Measurements from ENCODE around the gene ZNF670.

Gene ZNF670

DNA sequence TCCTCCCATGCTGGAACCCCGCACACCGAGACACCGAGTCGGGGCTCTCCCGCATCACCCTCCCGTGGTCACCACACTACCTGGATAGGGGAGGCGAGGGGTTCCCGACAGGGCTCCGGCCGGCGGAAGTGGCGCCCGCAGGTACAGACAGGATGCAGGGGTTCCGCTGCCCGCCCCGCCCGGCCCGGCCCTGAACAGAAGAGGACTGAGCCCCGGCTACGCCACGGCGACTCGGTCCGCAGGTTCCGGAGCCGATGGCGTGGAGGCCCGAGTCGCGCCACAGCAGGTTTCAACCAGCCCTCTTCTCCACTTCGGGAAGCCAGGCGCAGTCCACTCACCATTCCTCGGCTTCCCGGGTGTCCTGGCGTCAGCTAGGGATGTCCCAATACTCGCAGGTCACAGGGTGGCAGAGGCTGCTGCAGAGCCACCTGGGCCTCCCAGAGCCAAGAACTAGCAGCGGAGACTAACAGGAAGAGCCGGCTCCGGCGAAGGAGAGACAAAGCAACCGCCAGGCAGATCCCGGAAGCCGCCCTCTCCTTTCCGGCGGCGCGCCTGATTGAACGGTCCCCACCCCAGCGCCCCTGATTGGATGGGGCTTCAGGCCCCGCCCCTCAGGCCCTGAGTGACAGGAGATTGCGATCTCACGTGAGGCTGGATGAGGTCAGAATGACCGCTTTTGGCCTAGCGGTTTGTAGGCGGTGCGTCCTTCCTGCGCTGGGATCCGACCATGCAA is 25.4 kb upstream of the ZNF670 start, which contains the start of gene ZNF669:
TSS of gene ZNF669 (minus strand) at position 498 of the 733 bp plus-strand sequence. CDS start at position 341, 157 bp downstream.
- peak; percentile 94 for DNase-seq

DNA sequence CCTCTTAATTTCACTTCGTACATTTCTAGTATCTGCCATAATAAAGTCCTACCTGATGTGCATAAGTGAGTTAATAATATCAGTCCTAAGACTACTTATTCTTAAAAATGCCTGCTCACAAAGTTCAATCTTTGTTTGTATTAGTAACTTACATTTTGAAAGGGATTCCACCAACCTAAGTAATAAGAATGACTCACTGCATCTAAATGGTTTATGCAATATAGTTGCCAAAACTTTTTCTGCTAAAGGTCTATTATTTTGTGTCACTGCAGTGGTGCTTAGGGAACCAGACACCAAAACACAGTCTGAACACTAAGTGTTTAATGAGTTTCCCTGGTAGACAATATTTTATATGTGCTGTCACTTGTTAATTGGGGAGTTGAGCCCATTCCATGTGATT is 23.8 kb upstream of the ZNF670 start:
- no peak for DNase-seq

DNA sequence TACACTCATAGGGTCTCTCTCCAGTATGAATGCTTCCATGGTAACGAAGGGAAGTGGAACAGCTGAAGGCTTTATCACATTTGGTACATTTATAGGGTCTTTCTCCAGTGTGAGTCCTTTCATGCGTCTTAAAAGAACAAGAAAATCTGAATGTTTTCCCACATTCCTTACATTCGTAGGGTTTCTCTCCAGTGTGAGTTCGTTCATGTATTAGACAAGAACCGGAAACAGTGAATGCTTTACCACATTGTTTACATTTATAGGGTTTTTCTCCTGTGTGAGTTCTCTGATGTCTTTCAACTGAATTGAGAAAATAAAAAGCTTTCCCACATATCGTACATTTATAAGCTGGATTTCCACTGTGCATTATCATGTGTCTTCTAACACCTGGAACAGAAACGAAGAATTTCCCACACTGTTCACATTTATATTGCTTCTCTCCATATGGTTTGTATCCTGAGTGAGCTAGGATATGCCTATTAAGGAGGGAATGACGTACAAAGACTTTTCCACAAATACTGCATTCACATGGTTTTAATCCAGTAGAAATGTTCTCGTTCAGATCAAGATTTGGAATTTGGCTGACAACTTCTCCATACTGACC is 22.2 kb upstream of the ZNF670 start:
- no peak for DNase-seq

DNA sequence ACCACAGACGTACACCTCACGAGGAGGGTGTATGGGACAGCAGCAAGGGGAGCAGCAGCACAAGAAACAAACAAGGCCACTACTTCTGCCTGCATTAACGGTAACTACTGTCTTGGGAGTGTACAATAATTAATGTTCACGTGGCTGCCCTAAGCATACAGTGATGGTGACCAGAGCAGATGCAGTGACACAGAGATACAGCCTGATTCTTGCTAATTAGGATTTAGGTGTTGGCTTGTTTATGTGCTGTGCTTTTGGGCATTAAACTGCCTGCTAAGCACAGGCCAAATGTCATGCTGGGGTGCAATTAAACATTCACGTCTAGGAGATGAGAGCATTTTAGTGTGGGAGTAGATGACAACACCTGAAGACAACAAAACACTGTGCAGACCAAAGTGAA is 18.3 kb upstream of the ZNF670 start:
- DNase-seq, result no peak

DNA sequence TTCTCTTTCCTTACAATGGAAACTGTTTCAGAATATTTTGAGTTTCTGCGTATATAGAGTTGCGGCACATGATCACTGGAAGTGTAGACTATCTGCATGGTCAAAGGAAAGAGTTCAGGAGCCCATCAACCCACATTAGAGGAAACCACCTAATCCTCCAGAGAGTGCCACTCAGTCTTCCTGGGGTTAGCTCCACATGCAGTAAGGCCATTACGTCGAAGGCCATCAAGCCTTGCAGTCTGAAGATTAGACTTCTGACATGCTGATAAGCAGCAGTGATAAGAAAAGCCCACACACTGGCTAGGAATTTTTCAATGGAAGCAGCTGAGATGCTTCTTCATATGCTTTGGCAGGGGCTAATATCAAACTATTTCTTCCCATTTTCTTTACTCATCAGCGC is 17.9 kb upstream of the ZNF670 start:
- DNase-seq, result no peak

DNA sequence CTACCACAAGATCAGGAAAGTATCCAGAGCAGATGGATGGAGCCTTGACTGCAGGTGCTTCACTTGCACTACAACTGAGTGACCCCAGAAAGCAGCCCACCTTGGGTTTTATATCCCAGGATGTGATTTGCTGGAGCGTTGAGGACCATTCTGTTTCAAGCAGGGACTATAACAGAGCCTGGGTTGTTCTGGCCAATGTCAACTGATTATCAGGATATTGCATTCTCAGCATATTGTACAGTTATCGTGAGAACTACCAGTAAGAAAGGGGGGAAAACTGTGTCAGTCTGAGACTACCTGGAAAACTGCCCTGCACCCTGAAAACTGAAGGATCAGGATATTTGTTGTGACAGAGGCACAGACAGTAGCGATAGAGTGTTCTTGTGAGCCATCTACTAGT is 17.5 kb upstream of the ZNF670 start:
- DNase-seq, result no peak

DNA sequence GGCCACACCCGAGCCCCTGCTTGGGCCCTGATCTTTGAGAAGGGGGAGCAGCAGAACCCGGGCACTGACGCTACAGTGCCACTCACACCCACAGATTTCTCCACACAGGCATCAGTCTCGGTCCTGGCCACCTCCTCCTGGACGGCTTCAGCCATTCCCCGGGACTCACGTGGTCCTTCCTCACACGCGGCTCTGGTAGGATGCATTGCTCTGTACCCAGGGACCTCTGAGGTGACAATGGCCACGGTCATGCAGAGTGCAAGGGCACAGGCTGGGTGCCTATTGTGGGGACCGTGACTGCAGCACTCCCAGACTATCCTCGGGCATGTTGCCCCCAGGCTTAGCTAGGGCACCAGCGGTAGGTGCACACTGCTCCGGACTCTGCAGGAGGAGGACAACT is 11.8 kb upstream of the ZNF670 start:
- DNase-seq, result no peak

DNA sequence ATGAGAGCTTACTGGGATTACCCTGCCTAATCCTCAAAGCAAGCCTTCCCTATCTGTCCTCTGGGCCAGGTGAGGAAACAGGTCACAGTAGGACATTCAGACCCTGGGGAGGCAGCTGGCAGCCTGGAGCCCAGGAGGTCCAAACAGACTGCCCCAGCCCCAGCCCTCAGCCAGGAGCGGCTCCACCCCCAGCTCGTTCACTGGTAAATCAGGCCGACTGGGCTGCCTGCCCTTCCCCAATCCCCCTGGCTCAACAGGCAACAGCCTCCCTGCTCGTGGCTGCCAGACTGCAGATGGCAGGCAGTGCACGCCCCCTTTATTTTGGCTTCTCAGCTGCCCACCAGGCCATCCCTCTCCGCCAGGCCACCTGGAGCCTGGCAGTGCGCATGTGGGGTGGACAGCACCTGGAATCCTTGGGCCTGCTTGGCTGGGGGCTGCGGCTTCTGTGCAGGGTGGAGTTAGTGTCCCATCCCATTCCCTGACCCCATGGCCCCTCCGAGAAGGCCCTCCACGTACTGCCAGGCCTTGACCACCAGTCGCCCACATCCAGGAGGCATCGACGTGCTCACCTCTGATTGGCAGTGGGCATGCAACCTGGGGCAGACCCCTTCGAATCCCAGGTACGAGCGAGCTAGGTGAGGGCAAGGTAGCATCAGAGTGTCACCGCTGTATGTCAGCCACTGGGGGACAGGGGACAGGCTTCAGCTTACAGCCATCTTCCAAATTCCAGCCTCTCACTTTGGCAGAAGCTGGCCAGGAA is 11.2 kb upstream of the ZNF670 start:
- DNase-seq, result no peak

DNA sequence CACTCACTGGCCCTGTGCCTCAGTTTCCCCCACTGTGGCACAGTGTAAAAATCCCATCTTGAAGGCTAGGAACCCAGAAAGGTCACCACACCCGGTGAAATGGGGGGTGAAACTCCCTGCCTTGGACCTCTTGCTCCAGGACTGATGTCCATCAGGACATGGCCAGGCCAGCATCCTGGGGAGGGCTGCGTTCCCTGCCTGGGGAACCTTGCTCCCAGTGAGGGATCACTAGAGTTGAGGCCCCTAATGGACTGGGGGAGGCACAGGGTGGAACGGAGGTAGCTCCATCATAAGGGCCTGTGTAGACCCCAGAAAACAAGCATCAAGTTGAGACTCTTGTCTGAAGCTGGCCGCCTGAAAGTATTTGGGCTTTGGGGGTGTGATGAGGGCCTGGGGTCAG is 10.4 kb upstream of the ZNF670 start:
- no peak for DNase-seq

DNA sequence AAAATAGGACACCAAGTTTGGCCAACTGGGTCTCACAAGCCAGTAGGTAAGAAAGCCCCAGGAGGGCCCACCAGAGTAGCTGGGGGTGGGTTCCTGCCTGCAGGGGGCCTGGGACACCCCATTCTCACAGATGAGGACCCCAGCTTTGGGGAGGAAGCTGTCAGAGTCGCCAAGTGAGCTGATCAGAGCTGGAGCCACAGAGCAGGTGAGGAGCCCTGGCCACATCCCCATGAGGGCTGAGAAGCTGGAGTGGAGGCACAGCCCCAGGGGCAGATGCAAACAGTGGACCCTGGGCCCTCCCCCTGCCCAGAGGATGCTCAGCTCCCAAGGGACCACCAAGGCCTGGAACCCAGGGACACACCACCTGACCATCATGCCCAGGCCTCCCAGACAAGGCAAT is 8.6 kb upstream of the ZNF670 start:
- no peak for DNase-seq

DNA sequence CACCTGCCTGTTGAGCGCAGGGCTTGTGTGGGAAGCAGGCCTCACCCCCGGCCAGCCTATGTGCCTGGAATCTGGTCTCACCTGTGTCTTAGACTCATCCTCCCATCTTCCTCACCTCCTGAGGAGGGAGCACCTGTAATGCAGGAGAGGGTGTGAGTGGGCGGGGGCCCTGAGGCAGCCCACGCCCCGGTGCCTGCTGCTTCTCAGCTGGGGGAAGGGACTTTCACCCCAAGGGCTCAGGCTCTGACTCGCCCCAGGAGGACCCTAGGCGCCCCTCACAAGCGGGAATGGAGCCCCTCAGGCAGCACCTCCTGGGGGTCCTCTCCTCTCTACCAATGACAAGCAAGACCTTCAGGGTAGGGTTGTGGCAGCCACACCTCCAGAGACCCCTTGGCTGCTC is 6.7 kb upstream of the ZNF670 start:
- no peak for DNase-seq

DNA sequence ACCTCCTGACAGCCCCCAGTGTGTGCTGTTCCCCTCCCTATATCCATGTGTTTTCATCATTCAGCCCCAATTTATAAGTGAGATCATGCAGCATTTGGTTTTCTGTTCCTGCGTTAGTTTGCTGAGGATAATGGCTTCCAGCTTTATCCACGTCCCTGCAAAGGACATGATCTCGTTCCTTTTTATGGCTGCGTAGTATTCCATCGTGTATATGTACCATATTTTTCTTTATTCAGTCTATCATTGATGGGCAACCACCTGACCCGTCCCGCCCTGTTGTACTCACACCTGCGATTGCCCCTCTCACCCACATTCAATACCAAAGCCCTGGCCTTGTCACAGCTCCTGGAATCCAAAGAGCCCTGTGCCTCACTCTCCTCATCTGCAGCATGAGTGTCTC is 6.2 kb upstream of the ZNF670 start:
- DNase-seq, result no peak

DNA sequence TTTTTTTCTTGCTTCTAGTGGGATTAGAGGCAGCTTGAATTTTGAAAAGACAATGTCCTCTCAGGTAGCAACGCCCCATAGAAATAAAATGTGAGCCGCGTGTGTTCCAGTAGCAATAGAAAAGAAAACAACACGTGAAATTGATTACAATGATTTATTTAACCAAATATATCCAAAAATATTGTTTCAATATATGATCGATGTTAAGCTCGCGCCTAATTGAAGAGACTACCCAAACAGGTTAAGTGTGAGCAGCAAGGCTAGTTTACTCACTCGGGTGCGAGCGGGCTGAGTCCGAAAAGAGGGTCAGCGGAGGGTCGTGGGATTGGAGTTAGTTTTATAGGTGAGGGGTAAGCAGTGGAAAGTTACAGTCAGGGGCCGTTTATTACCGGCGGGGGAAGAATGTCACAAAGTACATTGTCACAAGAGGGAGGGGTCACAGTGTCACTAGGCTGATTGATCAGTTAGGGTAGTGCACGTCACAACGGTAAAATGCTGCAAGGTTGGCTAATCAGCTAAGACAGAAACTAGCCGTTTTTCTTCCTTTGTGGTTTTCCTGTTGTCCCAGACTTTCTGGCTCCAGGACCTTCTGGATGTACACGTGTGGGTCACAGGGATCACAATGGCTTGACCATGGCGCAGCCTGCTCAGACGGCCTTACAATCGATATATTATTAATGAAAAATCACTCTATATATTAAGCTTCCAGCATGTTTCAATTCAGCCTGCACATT is 697 bp upstream of the ZNF670 start:
- DNase-seq, result no peak

DNA sequence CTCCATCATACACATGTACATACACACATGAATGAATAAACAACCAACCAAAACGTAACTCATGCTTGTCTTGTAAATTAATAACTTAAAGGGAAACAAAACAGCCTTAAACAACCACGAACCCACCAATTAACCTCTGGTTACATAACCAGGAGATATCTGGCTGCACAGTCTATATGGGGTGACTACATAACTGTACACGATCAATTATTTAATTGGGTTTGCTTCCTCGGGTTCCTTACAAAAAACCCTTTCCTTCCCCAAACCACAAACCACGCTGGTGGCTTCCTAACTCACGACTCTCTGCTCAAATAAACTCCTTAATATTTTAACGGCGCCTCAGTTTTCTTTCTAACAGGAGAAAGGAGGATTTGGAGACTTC is 744 bp downstream of the ZNF670 start:
- no peak for DNase-seq

DNA sequence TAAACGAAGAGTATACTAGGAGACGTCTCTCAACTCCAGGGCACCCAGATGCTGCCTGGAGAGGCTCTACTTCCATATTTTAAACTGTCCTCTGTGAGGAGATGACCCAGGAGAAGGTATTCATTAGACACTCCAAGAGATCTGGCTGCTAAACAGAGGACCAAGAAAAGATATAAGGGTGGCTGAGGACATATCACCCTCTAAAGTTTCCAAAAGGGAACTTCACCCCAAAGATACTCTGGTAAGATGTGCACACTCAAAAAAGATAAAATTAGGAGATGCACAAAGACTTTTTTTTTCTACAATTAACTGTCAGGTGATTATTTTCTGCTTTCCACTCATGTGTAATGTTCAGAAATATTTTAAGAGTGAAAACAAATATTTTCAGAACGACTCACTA is 1.4 kb downstream of the ZNF670 start:
- no peak for DNase-seq

DNA sequence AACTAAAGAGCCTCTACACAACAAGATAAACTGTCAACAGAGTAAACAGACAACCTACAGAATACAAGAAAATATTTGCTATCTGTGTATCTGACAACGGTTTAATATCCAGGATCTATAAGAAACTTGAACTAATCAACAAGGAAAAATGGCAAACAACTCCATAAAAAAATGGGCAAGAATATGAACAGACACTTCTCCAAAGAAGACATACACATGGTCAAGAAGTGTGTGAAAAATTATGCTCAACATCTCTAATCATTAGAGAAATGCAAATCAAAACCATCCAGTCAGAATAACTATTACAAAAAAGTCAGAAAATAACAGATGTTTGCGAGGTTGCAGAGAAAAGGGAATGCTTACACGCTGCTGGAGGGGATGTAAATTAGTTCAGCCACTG is 8.0 kb downstream of the ZNF670 start:
- no peak for DNase-seq

DNA sequence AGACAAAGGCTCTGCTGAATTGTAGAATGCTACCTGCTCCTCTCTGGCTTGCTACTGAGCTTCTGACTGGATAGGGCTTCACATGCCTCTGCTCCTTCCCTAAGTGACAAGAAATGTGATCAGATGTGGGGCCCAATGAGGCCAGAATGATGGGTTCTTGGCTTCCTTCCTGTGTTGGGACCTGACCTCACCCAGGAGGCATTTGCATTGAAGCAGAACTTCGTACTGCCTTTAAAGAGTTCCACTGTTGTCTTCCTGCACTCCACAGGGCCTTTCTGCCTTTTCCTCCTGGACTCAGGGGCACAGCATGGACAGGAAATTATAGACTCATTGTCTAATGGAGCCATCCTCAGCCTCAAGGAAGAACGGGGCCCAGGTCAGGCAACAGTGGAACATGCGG is 14.3 kb downstream of the ZNF670 start:
- DNase-seq, result no peak

DNA sequence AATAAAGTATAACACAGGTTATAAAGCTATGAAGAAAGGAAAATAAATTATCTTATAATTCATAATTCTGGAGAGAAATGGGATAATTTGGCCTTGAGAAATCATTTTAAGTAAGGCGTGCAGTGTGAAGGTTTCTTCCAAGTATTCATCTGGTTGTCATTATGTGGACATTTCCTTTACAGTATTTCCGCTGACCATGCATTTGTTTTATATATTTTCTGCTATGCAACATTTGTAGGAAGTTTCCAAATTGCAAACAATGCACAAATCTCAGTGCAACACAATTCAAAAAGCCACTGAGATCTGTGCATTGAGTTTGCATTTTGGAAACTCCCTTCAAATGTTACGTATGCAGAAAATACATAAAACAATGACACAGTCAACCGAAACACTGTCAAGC is 17.8 kb downstream of the ZNF670 start:
- DNase-seq, result no peak

DNA sequence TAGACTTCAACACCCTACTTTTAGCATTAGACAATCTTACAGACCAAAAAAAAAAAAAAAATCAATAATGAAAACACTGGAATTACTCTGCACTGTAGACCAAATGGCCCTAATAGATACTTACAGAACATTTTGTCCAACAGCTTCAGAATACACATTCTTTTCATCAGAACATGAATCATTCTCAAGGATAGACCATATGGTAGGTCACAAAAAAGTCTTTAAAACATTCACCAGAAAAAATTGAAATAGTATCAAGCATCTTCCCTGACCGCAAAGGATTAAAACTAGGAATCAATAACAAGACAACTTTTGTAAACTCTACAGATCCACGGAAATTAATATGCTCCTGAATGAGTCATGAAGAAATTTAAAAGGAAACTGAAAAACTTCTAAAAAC is 22.5 kb downstream of the ZNF670 start:
- no peak for DNase-seq

DNA sequence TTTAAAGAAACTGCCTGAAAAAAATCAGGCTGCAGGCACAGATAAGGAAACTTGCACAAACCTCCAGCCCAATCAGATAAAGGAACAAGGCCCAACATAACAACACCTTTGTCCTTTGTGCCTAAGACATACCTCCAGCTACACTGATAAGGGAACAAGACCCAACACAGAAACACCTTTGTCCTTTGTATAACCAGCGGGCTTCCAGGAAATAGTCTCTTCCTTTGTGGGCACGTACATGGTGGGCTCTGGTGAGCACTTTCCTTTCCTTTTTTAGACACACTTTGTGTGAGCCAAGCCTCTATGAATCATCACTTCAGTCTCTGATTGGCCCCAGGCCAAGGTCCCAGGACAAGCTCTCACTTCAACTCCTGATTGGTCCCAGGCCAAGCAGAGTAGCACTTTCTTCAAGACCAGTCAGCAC is 23.6 kb downstream of the ZNF670 start:
- DNase-seq, result no peak

DNA sequence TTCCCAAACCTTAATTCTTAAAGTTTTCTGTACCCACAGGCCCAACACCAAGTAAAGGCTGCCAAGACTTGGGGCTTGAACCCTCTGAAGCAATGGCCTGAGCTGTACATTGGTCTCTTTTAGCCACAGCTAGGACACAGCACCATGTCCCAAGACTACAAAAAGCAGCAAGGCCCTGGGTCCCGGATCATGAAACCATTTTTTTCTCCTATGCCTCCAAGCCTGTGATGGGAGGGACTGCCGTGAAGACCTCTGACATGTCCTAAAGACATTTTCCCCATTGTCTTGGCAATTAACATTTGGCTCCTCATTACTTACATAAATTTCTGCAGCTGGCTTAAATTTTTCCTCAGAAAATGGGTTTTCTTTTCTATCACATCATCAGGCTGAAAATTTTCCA is 30.9 kb downstream of the ZNF670 start:
- DNase-seq, result no peak

DNA sequence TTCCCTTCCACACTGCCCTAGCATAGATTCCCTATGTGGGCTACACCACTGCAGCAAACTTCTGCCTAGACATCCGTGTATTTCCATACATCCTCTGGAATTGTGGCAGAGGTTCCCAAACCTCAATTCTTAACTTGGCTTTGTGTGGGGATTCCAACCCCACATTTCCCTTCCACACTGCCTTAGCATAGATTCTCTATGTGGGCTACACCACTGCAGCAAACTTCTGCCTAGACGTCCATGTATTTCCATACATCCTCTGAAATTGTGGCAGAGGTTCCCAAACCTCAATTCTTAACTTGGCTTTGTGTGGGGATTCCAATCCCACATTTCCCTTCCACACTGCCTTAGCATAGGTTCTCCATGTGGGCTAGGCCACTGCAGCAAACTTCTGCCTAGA is 31.4 kb downstream of the ZNF670 start:
- no peak for DNase-seq

DNA sequence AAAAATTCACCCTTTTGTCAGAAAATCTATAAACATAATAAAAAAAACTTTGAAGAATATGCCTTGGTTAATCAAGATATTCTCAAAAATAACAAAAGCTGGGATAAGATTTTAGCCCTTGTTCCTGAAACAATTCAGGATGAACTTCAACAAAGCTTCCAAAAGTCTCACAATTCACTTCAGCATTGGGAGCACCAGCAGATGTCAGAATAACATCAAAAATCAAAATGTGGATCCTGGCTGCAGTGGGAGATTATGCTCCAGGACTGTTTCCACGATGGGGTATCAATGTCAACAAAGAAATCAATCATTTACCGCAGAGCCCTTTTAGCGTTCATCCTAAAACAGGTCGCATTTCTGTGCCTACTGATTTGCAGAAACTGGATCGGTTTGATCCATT is 35.2 kb downstream of the ZNF670 start:
- DNase-seq, result no peak
